HEK293 (cell line): ENCODE data around the gene MATCAP1.
A peak's percentile ranks its signal among the peaks of the same experiment; 100 is the strongest.

Experiments
- GLIS2 ChIP-seq: fragments of 450-650 bp; formaldehyde crosslinking; IDR thresholded peaks from 2 replicates; pipeline ENCODE4 v1.5.1; 2016; ENCODE audit warnings: missing biosample characterization, missing genetic modification characterization
- MZF1 ChIP-seq: fragments of 450-650 bp; formaldehyde crosslinking; IDR thresholded peaks from 2 replicates; pipeline ENCODE4 v1.5.1; 2017; ENCODE audit warnings: missing biosample characterization, missing genetic modification characterization, borderline replicate concordance
- SALL2 ChIP-seq: fragments of 450-650 bp; formaldehyde crosslinking; IDR thresholded peaks from 2 replicates; pipeline ENCODE4 v1.5.0; 2017; ENCODE audit warnings: missing biosample characterization, mild to moderate bottlenecking, missing genetic modification characterization, borderline replicate concordance
- SP2 ChIP-seq: fragments of 450-650 bp; formaldehyde crosslinking; IDR thresholded peaks from 2 replicates; pipeline ENCODE4 v1.5.1; 2016; ENCODE audit warnings: missing biosample characterization, missing genetic modification characterization
- ZBTB21 ChIP-seq: fragments of 450-650 bp; formaldehyde crosslinking; IDR thresholded peaks from 2 replicates; pipeline ENCODE4 v1.5.1; 2017; ENCODE audit warnings: missing biosample characterization, missing genetic modification characterization
- ZNF140 ChIP-seq: fragments of 450-650 bp; formaldehyde crosslinking; IDR thresholded peaks from 2 replicates; pipeline ENCODE4 v1.5.1; 2016; ENCODE audit warnings: missing biosample characterization, missing genetic modification characterization
- ZNF2 ChIP-seq: fragments of 450-650 bp; formaldehyde crosslinking; IDR thresholded peaks from 2 replicates; pipeline ENCODE4 v1.5.1; 2016; ENCODE audit warnings: missing biosample characterization, missing genetic modification characterization
- ZNF335 ChIP-seq: fragments of 450-650 bp; formaldehyde crosslinking; conservative IDR thresholded peaks from 2 replicates; pipeline ENCODE4 v1.5.1; 2016; ENCODE audit warnings: missing biosample characterization, missing genetic modification characterization
- ZNF350 ChIP-seq: fragments of 450-650 bp; formaldehyde crosslinking; IDR thresholded peaks from 2 replicates; pipeline ENCODE4 v1.5.0; 2017; ENCODE audit warnings: missing biosample characterization, mild to moderate bottlenecking, missing genetic modification characterization
- ZNF366 ChIP-seq: fragments of 450-650 bp; formaldehyde crosslinking; conservative IDR thresholded peaks from 2 replicates; pipeline ENCODE4 v1.5.1; 2016; ENCODE audit warnings: missing biosample characterization, missing genetic modification characterization
- ZNF404 ChIP-seq: fragments of 450-650 bp; formaldehyde crosslinking; IDR thresholded peaks from 2 replicates; pipeline ENCODE4 v1.5.1; 2017; ENCODE audit warnings: missing biosample characterization, missing genetic modification characterization
- ZNF433 ChIP-seq: fragments of 450-650 bp; formaldehyde crosslinking; IDR thresholded peaks from 2 replicates; pipeline ENCODE4 v1.5.1; 2016; ENCODE audit warnings: missing biosample characterization, missing genetic modification characterization, low read depth
- ZNF621 ChIP-seq: fragments of 450-650 bp; formaldehyde crosslinking; IDR thresholded peaks from 2 replicates; pipeline ENCODE4 v1.5.1; 2017; ENCODE audit warnings: missing biosample characterization, missing genetic modification characterization
- ZNF660 ChIP-seq: fragments of 450-650 bp; IDR thresholded peaks from 2 replicates; pipeline ENCODE4 v1.5.1; 2018; ENCODE audit warnings: missing biosample characterization, mild to moderate bottlenecking, missing genetic modification characterization
- ZNF785 ChIP-seq: fragments of 450-650 bp; formaldehyde crosslinking; IDR thresholded peaks from 2 replicates; pipeline ENCODE4 v1.5.1; 2016; ENCODE audit warnings: missing biosample characterization, missing genetic modification characterization
- ZNF830 ChIP-seq: fragments of 450-650 bp; IDR thresholded peaks from 2 replicates; pipeline ENCODE4 v1.5.0; 2018; ENCODE audit warnings: missing biosample characterization, missing genetic modification characterization, low read depth, mild to moderate bottlenecking, moderate library complexity
- ZNF843 ChIP-seq: fragments of 450-650 bp; formaldehyde crosslinking; IDR thresholded peaks from 2 replicates; pipeline ENCODE4 v1.5.1; 2016; ENCODE audit warnings: missing biosample characterization, missing genetic modification characterization
- ZSCAN23 ChIP-seq: fragments of 450-650 bp; formaldehyde crosslinking; IDR thresholded peaks from 2 replicates; pipeline ENCODE4 v1.5.1; 2016; ENCODE audit warnings: missing biosample characterization, missing genetic modification characterization
- TF ChIP-seq, protein P1 (sequence below): fragments of 450-650 bp; formaldehyde crosslinking; IDR thresholded peaks from 2 replicates; pipeline ENCODE4 v1.5.1; 2016; ENCODE audit warnings: missing biosample characterization, missing genetic modification characterization
- TF ChIP-seq, protein P2 (sequence below): fragments of 450-650 bp; formaldehyde crosslinking; IDR thresholded peaks from 2 replicates; pipeline ENCODE4 v1.5.1; 2016; ENCODE audit warnings: missing biosample characterization, missing genetic modification characterization, borderline replicate concordance
- TF ChIP-seq, protein P3 (sequence below): fragments of 450-650 bp; formaldehyde crosslinking; IDR thresholded peaks from 2 replicates; pipeline ENCODE4 v1.5.1; 2016; ENCODE audit warnings: missing biosample characterization, missing genetic modification characterization
- TF ChIP-seq, protein P4 (sequence below): fragments of 450-650 bp; formaldehyde crosslinking; IDR thresholded peaks from 2 replicates; pipeline ENCODE4 v1.5.1; 2016; ENCODE audit warnings: missing biosample characterization, missing genetic modification characterization
- TF ChIP-seq, protein P5 (sequence below): fragments of 450-650 bp; formaldehyde crosslinking; IDR thresholded peaks from 2 replicates; pipeline ENCODE4 v1.5.1; 2017; ENCODE audit warnings: missing biosample characterization, missing genetic modification characterization

The MATCAP1 gene

DNA sequence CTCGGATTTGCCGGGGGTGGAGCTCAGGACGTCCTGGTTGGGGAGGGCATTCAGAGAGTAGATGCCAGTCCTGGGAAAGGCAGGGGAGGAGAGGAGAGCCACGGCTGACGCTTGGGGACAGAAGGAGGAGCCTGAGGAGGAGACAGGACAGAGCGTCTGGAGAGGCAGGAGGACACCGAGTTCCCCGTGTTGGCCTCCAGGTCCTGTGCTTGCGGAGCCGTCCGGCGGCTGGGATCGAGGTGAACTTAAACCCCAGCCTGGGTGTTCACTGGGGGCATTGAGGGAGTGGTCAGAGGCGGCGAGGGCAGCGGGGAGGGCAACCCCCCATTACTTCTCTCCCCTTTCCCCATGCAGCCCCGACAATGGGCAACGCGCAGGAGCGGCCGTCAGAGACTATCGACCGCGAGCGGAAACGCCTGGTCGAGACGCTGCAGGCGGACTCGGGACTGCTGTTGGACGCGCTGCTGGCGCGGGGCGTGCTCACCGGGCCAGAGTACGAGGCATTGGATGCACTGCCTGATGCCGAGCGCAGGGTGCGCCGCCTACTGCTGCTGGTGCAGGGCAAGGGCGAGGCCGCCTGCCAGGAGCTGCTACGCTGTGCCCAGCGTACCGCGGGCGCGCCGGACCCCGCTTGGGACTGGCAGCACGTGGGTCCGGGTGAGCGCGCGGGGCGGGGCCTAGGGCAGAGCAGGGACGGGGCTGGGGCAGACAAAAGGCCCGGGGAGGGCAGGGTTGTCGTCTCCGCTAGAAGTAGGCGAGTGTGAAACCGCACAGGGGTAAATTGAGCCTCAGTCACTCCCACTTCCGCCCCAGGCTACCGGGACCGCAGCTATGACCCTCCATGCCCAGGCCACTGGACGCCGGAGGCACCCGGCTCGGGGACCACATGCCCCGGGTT lies 9.7 kb downstream of the MATCAP1 start (continued):
- TF ChIP-seq ZNF433 (tag by site-specific recombination): no peak
- no peak for TF ChIP-seq ZNF785
- TF ChIP-seq, protein P1, sequence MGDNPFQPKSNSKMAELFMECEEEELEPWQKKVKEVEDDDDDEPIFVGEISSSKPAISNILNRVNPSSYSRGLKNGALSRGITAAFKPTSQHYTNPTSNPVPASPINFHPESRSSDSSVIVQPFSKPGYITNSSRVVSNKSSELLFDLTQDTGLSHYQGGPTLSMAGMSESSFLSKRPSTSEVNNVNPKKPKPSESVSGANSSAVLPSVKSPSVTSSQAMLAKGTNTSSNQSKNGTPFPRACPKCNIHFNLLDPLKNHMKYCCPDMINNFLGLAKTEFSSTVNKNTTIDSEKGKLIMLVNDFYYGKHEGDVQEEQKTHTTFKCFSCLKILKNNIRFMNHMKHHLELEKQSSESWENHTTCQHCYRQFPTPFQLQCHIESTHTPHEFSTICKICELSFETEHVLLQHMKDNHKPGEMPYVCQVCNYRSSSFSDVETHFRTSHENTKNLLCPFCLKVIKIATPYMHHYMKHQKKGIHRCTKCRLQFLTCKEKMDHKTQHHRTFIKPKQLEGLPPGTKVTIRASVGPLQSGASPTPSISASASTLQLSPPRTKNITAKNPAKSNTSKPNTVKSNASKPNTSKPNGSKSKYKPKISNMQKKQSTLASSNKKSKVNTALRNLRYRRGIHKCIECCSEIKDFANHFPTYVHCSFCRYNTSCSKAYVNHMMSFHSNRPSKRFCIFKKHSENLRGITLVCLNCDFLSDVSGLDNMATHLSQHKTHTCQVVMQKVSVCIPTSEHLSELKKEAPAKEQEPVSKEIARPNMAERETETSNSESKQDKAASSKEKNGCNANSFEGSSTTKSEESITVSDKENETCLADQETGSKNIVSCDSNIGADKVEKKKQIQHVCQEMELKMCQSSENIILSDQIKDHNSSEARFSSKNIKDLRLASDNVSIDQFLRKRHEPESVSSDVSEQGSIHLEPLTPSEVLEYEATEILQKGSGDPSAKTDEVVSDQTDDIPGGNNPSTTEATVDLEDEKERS (tag by site-specific recombination): no peak
- TF ChIP-seq ZNF830 (tag by site-specific recombination): no peak
- TF ChIP-seq, protein P2, sequence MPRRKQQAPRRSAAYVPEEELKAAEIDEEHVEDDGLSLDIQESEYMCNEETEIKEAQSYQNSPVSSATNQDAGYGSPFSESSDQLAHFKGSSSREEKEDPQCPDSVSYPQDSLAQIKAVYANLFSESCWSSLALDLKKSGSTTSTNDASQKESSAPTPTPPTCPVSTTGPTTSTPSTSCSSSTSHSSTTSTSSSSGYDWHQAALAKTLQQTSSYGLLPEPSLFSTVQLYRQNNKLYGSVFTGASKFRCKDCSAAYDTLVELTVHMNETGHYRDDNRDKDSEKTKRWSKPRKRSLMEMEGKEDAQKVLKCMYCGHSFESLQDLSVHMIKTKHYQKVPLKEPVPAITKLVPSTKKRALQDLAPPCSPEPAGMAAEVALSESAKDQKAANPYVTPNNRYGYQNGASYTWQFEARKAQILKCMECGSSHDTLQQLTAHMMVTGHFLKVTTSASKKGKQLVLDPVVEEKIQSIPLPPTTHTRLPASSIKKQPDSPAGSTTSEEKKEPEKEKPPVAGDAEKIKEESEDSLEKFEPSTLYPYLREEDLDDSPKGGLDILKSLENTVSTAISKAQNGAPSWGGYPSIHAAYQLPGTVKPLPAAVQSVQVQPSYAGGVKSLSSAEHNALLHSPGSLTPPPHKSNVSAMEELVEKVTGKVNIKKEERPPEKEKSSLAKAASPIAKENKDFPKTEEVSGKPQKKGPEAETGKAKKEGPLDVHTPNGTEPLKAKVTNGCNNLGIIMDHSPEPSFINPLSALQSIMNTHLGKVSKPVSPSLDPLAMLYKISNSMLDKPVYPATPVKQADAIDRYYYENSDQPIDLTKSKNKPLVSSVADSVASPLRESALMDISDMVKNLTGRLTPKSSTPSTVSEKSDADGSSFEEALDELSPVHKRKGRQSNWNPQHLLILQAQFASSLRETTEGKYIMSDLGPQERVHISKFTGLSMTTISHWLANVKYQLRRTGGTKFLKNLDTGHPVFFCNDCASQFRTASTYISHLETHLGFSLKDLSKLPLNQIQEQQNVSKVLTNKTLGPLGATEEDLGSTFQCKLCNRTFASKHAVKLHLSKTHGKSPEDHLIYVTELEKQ (tag by site-specific recombination): no peak
- no peak for TF ChIP-seq ZSCAN23 (tag by site-specific recombination)
- peak; percentile 75 for TF ChIP-seq GLIS2 (tag by site-specific recombination)
- peak; percentile 84 for TF ChIP-seq SP2 (tag by site-specific recombination)
- peak; percentile 100 for TF ChIP-seq ZNF335 (tag by site-specific recombination)
- TF ChIP-seq ZNF621 (tag by site-specific recombination): no peak
- TF ChIP-seq, protein P3, sequence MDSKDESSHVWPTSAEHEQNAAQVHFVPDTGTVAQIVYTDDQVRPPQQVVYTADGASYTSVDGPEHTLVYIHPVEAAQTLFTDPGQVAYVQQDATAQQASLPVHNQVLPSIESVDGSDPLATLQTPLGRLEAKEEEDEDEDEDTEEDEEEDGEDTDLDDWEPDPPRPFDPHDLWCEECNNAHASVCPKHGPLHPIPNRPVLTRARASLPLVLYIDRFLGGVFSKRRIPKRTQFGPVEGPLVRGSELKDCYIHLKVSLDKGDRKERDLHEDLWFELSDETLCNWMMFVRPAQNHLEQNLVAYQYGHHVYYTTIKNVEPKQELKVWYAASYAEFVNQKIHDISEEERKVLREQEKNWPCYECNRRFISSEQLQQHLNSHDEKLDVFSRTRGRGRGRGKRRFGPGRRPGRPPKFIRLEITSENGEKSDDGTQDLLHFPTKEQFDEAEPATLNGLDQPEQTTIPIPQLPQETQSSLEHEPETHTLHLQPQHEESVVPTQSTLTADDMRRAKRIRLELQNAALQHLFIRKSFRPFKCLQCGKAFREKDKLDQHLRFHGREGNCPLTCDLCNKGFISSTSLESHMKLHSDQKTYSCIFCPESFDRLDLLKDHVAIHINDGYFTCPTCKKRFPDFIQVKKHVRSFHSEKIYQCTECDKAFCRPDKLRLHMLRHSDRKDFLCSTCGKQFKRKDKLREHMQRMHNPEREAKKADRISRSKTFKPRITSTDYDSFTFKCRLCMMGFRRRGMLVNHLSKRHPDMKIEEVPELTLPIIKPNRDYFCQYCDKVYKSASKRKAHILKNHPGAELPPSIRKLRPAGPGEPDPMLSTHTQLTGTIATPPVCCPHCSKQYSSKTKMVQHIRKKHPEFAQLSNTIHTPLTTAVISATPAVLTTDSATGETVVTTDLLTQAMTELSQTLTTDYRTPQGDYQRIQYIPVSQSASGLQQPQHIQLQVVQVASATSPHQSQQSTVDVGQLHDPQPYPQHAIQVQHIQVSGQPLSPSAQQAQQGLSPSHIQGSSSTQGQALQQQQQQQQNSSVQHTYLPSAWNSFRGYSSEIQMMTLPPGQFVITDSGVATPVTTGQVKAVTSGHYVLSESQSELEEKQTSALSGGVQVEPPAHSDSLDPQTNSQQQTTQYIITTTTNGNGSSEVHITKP (tag by site-specific recombination): peak; percentile 41; the same call in 1 of the 2 replicates
- TF ChIP-seq ZNF843 (tag by site-specific recombination): peak; percentile 56
- no peak for TF ChIP-seq ZBTB21 (tag by site-specific recombination)
- TF ChIP-seq SALL2 (tag by site-specific recombination): no peak
- TF ChIP-seq ZNF366 (tag by site-specific recombination): no peak
- TF ChIP-seq MZF1 (tag by site-specific recombination): no peak
- TF ChIP-seq, protein P4, sequence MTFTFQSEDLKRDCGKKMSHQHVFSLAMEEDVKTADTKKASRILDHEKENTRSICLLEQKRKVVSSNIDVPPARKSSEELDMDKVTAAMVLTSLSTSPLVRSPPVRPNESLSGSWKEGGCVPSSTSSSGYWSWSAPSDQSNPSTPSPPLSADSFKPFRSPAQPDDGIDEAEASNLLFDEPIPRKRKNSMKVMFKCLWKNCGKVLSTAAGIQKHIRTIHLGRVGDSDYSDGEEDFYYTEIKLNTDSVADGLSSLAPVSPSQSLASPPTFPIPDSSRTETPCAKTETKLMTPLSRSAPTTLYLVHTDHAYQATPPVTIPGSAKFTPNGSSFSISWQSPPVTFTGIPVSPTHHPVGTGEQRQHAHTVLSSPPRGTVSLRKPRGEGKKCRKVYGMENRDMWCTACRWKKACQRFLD (tag by site-specific recombination): no peak
- no peak for TF ChIP-seq ZNF350 (tag by site-specific recombination)
- TF ChIP-seq ZNF2: 0 out of 2 replicates have a peak, but pooled peaks have one; percentile 44
- TF ChIP-seq, protein P5, sequence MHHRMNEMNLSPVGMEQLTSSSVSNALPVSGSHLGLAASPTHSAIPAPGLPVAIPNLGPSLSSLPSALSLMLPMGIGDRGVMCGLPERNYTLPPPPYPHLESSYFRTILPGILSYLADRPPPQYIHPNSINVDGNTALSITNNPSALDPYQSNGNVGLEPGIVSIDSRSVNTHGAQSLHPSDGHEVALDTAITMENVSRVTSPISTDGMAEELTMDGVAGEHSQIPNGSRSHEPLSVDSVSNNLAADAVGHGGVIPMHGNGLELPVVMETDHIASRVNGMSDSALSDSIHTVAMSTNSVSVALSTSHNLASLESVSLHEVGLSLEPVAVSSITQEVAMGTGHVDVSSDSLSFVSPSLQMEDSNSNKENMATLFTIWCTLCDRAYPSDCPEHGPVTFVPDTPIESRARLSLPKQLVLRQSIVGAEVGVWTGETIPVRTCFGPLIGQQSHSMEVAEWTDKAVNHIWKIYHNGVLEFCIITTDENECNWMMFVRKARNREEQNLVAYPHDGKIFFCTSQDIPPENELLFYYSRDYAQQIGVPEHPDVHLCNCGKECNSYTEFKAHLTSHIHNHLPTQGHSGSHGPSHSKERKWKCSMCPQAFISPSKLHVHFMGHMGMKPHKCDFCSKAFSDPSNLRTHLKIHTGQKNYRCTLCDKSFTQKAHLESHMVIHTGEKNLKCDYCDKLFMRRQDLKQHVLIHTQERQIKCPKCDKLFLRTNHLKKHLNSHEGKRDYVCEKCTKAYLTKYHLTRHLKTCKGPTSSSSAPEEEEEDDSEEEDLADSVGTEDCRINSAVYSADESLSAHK (tag by site-specific recombination): no peak
- TF ChIP-seq ZNF404 (tag by site-specific recombination): no peak
- peak; percentile 66; the same call in 1 of the 2 replicates for TF ChIP-seq ZNF660 (tag by site-specific recombination)
- no peak for TF ChIP-seq ZNF140
